ENCODE results near the gene DCPS. TPM values are rescaled to one million over a fixed set of nuclear protein-coding genes. Genes with fewer than 3 reads are reported as not detected.

DCPS gene
- total and polyA plus RNA-seq, 7 experiments from 2014 or later, result 11.0 to 39.2 (median 17.9) TPM

- H3K36me3 Mint-ChIP-seq, result peaks cover 5 to 43% (median 10%) of the 10 kb centered on the region in 5 donors
- Histone ChIP-seq H3K36me3 (ENCODE audit: control insufficient read depth in 2 of 3, insufficient read depth in 3 of 3, low read length in 3 of 3) (peaks cover 0 to 36% (median 10%) of the 10 kb centered on the region in 3 experiments), H3K4me3 (ENCODE audit: low read length) (no peak overlapping the region), H3K9me3 (ENCODE audit: control insufficient read depth in 2 of 3, low read length in 3 of 3) (no peaks in the 10 kb centered on the region), H3K27me3 (ENCODE audit: control insufficient read depth in 2 of 2, insufficient read depth in 2 of 2, low read length in 2 of 2) (no peaks in the 10 kb centered on the region), H3K27ac (ENCODE audit: low read depth, low read length) (no peak overlapping the region), H3K4me1 (ENCODE audit: control insufficient read depth in 2 of 2, insufficient read depth in 2 of 2, low read length in 2 of 2) (peaks cover 0 to 7% of the 10 kb centered on the region in 2 donors)
- ChIA-PET CTCF (no interaction called here), POLR2A (interaction anchor here (0.6 kb wide), 1 partner anchor 1691 kb away, joined by 3 read pairs; no protein-coding TSS in a partner anchor)
- H3K27me3 Mint-ChIP-seq, result no peaks in the 10 kb centered on the region
- H3K4me3 Mint-ChIP-seq, result no peak overlapping the region
- intact Hi-C loops (cut with micrococcal nuclease), result no loop called here
- peaks cover 3 to 44% (median 17%) of the 10 kb centered on the region in 7 donors for H3K4me1 Mint-ChIP-seq
- ATAC-seq (no peak), DNase-seq (no peak)
- H3K9me3 Mint-ChIP-seq, result no peaks in the 10 kb centered on the region
- peak overlapping the region in 1 of 9 donors; percentile 41 for H3K27ac Mint-ChIP-seq
These were observed 25.2 kb downstream of the DCPS start for GRCh38 chr11:126328938-126329643.

- peaks cover 0 to 40% (median 10%) of the 10 kb centered on the region in 3 experiments for H3K36me3 ChIP-seq (ENCODE audit: control insufficient read depth in 2 of 3, insufficient read depth in 3 of 3, low read length in 3 of 3)
- intact Hi-C loops (cut with micrococcal nuclease), result no loop called here
- ATAC-seq (peak; percentile 60), DNase-seq (no peak)
- ChIA-PET POLR2A (interaction anchor here (0.6 kb wide), 1 partner anchor 1691 kb away, joined by 3 read pairs; no protein-coding TSS in a partner anchor), CTCF (no interaction called here)
- H3K27ac Mint-ChIP-seq, result peak overlapping the region in 1 of 9 donors; percentile 58
- no peak overlapping the region for H3K4me3 ChIP-seq (ENCODE audit: low read length)
- no peak overlapping the region for H3K27ac ChIP-seq (ENCODE audit: low read depth, low read length)
- H3K4me1 ChIP-seq (ENCODE audit: control insufficient read depth in 2 of 2, insufficient read depth in 2 of 2, low read length in 2 of 2), result peaks cover 0 to 7% of the 10 kb centered on the region in 2 donors
- H3K27me3 ChIP-seq (ENCODE audit: control insufficient read depth in 2 of 2, insufficient read depth in 2 of 2, low read length in 2 of 2), result no peaks in the 10 kb centered on the region
- no peaks in the 10 kb centered on the region for H3K9me3 ChIP-seq (ENCODE audit: control insufficient read depth in 2 of 3, low read length in 3 of 3)
- no peaks in the 10 kb centered on the region for H3K27me3 Mint-ChIP-seq
- H3K4me1 Mint-ChIP-seq, result peaks cover 3 to 45% (median 18%) of the 10 kb centered on the region in 7 donors
- H3K36me3 Mint-ChIP-seq, result peaks cover 5 to 37% (median 10%) of the 10 kb centered on the region in 5 donors
- H3K9me3 Mint-ChIP-seq, result no peaks in the 10 kb centered on the region
- peak overlapping the region in 1 of 10 donors; percentile 51 for H3K4me3 Mint-ChIP-seq
These were observed 25.9 kb downstream of the DCPS start for GRCh38 chr11:126329644-126330211.

GRCh38 chr11:126331286-126331685 lies 27.4 kb downstream of the DCPS start:
- H3K36me3 Mint-ChIP-seq, result peaks cover 6 to 34% (median 10%) of the 10 kb centered on the region in 5 donors
- no peaks in the 10 kb centered on the region for H3K27me3 Mint-ChIP-seq
- no peaks in the 10 kb centered on the region for H3K9me3 ChIP-seq (ENCODE audit: control insufficient read depth in 2 of 3, low read length in 3 of 3)
- no peak for ATAC-seq
- ChIA-PET CTCF (no interaction called here), POLR2A (no interaction called here)
- peaks cover 0 to 47% (median 10%) of the 10 kb centered on the region in 3 experiments for H3K36me3 ChIP-seq (ENCODE audit: control insufficient read depth in 2 of 3, insufficient read depth in 3 of 3, low read length in 3 of 3)
- H3K4me1 ChIP-seq (ENCODE audit: control insufficient read depth in 2 of 2, insufficient read depth in 2 of 2, low read length in 2 of 2), result peaks cover 0 to 7% of the 10 kb centered on the region in 2 donors
- H3K27me3 ChIP-seq (ENCODE audit: control insufficient read depth in 2 of 2, insufficient read depth in 2 of 2, low read length in 2 of 2), result no peaks in the 10 kb centered on the region
- no peaks in the 10 kb centered on the region for H3K9me3 Mint-ChIP-seq
- no peak for DNase-seq
- no peak overlapping the region for H3K27ac Mint-ChIP-seq
- H3K4me3 ChIP-seq (ENCODE audit: low read length), result no peak overlapping the region
- H3K27ac ChIP-seq (ENCODE audit: low read depth, low read length), result no peak overlapping the region
- peaks cover 10 to 46% (median 16%) of the 10 kb centered on the region in 7 donors for H3K4me1 Mint-ChIP-seq
- intact Hi-C loops (cut with micrococcal nuclease), result no loop called here
- H3K4me3 Mint-ChIP-seq, result no peak overlapping the region

DNA sequence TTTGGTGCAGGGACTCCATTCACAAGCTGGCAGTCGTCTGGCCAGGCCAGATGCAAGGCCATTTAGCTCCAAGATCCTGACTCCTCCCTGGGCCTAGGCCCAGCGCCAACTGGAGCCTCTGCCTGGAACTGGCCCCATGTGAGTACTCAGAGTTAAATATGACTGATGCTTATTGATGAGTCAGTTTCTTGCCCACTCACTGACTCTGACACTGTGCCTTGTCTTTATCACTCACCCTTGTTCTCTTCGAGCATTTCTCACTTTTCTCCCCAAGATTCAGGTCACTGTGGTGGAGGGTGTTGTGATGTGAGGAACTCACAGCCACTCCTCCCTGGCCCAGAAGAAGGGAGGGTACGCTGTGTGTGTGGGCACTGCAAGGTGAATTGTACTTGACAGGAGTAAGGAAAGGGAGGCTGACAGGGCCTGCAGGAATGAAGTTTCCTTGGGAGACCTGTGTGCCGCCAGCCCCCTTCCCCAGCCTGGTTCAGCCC lies 28.4 kb downstream of the DCPS start:
- no peak overlapping the region for H3K27ac Mint-ChIP-seq
- H3K4me1 Mint-ChIP-seq, result peaks cover 11 to 52% (median 15%) of the 10 kb centered on the region in 7 donors
- H3K27me3 Mint-ChIP-seq, result no peaks in the 10 kb centered on the region
- ChIA-PET POLR2A (no interaction called here), CTCF (no interaction called here)
- Histone ChIP-seq H3K27ac (ENCODE audit: low read depth, low read length) (no peak overlapping the region), H3K4me1 (ENCODE audit: control insufficient read depth in 2 of 2, insufficient read depth in 2 of 2, low read length in 2 of 2) (peaks cover 0 to 7% of the 10 kb centered on the region in 2 donors), H3K36me3 (ENCODE audit: control insufficient read depth in 2 of 3, insufficient read depth in 3 of 3, low read length in 3 of 3) (peaks cover 0 to 53% (median 16%) of the 10 kb centered on the region in 3 experiments), H3K4me3 (ENCODE audit: low read length) (no peak overlapping the region), H3K27me3 (ENCODE audit: control insufficient read depth in 2 of 2, insufficient read depth in 2 of 2, low read length in 2 of 2) (no peaks in the 10 kb centered on the region), H3K9me3 (ENCODE audit: control insufficient read depth in 2 of 3, low read length in 3 of 3) (no peaks in the 10 kb centered on the region)
- ATAC-seq (peak; percentile 85), DNase-seq (no peak)
- H3K4me3 Mint-ChIP-seq, result no peak overlapping the region
- H3K9me3 Mint-ChIP-seq, result no peaks in the 10 kb centered on the region
- intact Hi-C loops (cut with micrococcal nuclease), result no loop called here
- H3K36me3 Mint-ChIP-seq, result peaks cover 6 to 34% (median 10%) of the 10 kb centered on the region in 5 donors

DNA sequence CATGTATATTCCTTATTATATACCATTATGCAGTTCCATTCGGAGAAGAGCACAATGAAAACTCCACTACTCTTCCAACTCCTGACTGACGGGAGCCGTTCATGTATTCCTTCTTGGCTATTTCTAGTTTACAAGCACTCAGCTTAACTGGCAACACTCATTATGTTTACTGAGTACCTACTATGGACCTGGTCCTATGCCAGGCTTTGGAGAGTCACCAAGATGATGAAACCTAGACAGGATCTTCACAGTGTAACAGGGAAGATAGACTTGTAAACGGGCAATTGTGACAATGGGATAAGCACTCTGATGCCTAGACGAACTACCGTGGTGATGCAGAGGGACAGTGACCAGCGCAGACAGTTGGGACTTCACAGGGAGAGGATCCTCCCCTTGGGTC lies 29.3 kb downstream of the DCPS start:
- ATAC-seq (no peak), DNase-seq (no peak)
- Mint-ChIP-seq H3K27ac (peak overlapping the region in 2 of 9 donors; percentile 4 to 16), H3K27me3 (no peaks in the 10 kb centered on the region), H3K4me1 (peaks cover 5 to 45% (median 9%) of the 10 kb centered on the region in 7 donors), H3K9me3 (no peaks in the 10 kb centered on the region), H3K4me3 (no peak overlapping the region), H3K36me3 (peaks cover 6 to 32% (median 8%) of the 10 kb centered on the region in 5 donors)
- Histone ChIP-seq H3K36me3 (ENCODE audit: control insufficient read depth in 2 of 3, insufficient read depth in 3 of 3, low read length in 3 of 3) (peaks cover 0 to 62% (median 21%) of the 10 kb centered on the region in 3 experiments), H3K27ac (ENCODE audit: low read depth, low read length) (no peak overlapping the region), H3K9me3 (ENCODE audit: control insufficient read depth in 2 of 3, low read length in 3 of 3) (no peaks in the 10 kb centered on the region), H3K4me3 (ENCODE audit: low read length) (no peak overlapping the region), H3K27me3 (ENCODE audit: control insufficient read depth in 2 of 2, insufficient read depth in 2 of 2, low read length in 2 of 2) (no peaks in the 10 kb centered on the region), H3K4me1 (ENCODE audit: control insufficient read depth in 2 of 2, insufficient read depth in 2 of 2, low read length in 2 of 2) (peaks cover 0 to 7% of the 10 kb centered on the region in 2 donors)
- intact Hi-C loops (cut with micrococcal nuclease), result no loop called here
- ChIA-PET CTCF (no interaction called here), POLR2A (no interaction called here)

DNA sequence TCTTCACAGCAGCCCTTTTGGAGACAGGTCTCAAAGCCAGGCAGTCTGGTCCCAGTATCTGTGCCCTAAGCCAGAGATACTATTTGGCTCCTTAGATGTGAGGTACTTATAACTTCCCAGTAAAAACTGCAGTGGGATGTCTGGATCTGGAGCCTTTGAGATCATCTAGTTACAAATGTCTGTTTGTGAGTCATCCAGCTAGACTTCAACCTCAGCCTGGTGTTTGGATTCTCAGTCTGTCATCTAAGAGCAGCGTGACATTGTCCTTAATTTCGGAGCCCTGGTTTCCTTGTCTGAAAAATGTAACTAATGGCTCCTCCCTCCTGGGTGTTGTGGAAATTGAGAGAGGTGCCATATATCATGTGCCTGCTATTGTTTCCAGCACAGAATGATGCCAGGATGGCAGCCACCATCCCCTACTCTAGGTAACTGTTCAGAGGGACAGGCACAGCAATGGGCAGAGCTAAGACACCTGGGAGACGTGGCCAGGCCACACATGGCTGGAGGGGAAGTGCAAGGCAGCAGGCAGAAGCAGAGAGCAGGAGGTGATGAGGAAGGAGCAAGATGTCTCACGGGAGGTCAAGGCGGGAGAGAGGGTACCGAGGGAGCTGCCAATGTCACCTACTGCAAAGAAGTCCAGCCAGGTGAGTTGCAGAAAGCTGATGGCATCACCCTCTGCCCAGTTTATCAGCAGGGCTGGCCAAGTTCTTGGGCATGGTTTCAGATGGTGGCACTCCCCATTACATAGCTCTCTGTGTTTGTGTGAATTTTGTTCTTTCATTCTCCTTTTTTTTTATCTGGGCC lies 31.0 kb downstream of the DCPS start:
- no peaks in the 10 kb centered on the region for H3K27me3 ChIP-seq (ENCODE audit: control insufficient read depth in 2 of 2, insufficient read depth in 2 of 2, low read length in 2 of 2)
- H3K27ac ChIP-seq (ENCODE audit: low read depth, low read length), result no peak overlapping the region
- ChIA-PET CTCF (no interaction called here), POLR2A (no interaction called here)
- peaks cover 6 to 45% (median 12%) of the 10 kb centered on the region in 5 donors for H3K36me3 Mint-ChIP-seq
- H3K4me3 ChIP-seq (ENCODE audit: low read length), result no peak overlapping the region
- H3K36me3 ChIP-seq (ENCODE audit: control insufficient read depth in 2 of 3, insufficient read depth in 3 of 3, low read length in 3 of 3), result peaks cover 0 to 71% (median 21%) of the 10 kb centered on the region in 3 experiments
- no peaks in the 10 kb centered on the region for H3K9me3 ChIP-seq (ENCODE audit: control insufficient read depth in 2 of 3, low read length in 3 of 3)
- intact Hi-C loops (cut with micrococcal nuclease), result no loop called here
- H3K4me1 Mint-ChIP-seq, result peaks cover 4 to 31% (median 8%) of the 10 kb centered on the region in 7 donors
- no peaks in the 10 kb centered on the region for H3K4me1 ChIP-seq (ENCODE audit: control insufficient read depth in 2 of 2, insufficient read depth in 2 of 2, low read length in 2 of 2)
- ATAC-seq (no peak), DNase-seq (no peak)
- peak overlapping the region in 2 of 9 donors; percentile 35 to 57 for H3K27ac Mint-ChIP-seq
- H3K9me3 Mint-ChIP-seq, result no peaks in the 10 kb centered on the region
- H3K27me3 Mint-ChIP-seq, result no peaks in the 10 kb centered on the region
- no peak overlapping the region for H3K4me3 Mint-ChIP-seq

All from naive thymus-derived CD4-positive, alpha-beta T cell (primary cell).